OCI-LY1 (cell line): ENCODE results near the gene ADAM19.
"Not testable (repeated sequence)": the region's sequence is repeated elsewhere in the genome, so short reads cannot be mapped to it uniquely, and the experiment has no call there.

Experiments
- EZH2 ChIP-seq: fragments of 200-600 bp; sonication (generic), shearing (Covaris generic); IDR thresholded peaks from 2 replicates; pipeline ENCODE4 v1.8.0; 2017; ENCODE audit warnings: borderline replicate concordance, mixed run types, mild to moderate bottlenecking, antibody characterized with exemption, low read length, moderate library complexity, mixed read lengths
- TF ChIP-seq, protein P1 (sequence below): fragments of 200-600 bp; sonication (generic), shearing (Covaris generic); IDR thresholded peaks from 2 replicates; pipeline ENCODE4 v1.5.1; 2017; ENCODE audit warnings: mild to moderate bottlenecking, antibody characterized with exemption, low read length, moderate library complexity, mixed read lengths

GRCh38 chr5:157429920-157430319 lies 145.7 kb downstream of the ADAM19 start:
- TF ChIP-seq, protein P1, sequence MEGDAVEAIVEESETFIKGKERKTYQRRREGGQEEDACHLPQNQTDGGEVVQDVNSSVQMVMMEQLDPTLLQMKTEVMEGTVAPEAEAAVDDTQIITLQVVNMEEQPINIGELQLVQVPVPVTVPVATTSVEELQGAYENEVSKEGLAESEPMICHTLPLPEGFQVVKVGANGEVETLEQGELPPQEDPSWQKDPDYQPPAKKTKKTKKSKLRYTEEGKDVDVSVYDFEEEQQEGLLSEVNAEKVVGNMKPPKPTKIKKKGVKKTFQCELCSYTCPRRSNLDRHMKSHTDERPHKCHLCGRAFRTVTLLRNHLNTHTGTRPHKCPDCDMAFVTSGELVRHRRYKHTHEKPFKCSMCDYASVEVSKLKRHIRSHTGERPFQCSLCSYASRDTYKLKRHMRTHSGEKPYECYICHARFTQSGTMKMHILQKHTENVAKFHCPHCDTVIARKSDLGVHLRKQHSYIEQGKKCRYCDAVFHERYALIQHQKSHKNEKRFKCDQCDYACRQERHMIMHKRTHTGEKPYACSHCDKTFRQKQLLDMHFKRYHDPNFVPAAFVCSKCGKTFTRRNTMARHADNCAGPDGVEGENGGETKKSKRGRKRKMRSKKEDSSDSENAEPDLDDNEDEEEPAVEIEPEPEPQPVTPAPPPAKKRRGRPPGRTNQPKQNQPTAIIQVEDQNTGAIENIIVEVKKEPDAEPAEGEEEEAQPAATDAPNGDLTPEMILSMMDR: not testable (repeated sequence)
- not testable (repeated sequence) for TF ChIP-seq EZH2
